ENCODE measurements around the gene HGFAC. TPM values are rescaled to one million over a fixed set of nuclear protein-coding genes. Genes with fewer than 3 reads are reported as not detected.

HGFAC gene
- total and polyA plus RNA-seq, 2 of the 13 experiments (the other 11 are each of a cell fraction or from before 2014, with no cell fraction given), result 8.5 to 63.6 TPM

- TF ChIP-seq AHDC1 (CRISPR knock-in tag; IDR thresholded peaks at IDR 0.05; ENCODE audit: borderline replicate concordance), result no peak
- no peak for TF ChIP-seq ZNF256 (CRISPR knock-in tag; conservative IDR thresholded peaks at IDR 0.05)
- TF ChIP-seq STAG1 (CRISPR knock-in tag; IDR thresholded peaks at IDR 0.05), result peak; percentile 37
- TF ChIP-seq ZFP82 (CRISPR knock-in tag; IDR thresholded peaks at IDR 0.05; ENCODE audit: borderline replicate concordance), result no peak
- no peak for TF ChIP-seq KLF11 (CRISPR knock-in tag; IDR thresholded peaks at IDR 0.05)
- no peak for TF ChIP-seq AFF4 (CRISPR knock-in tag; IDR thresholded peaks at IDR 0.05)
- no peak for TF ChIP-seq SRSF1 (optimal IDR thresholded peaks at IDR 0.05; ENCODE audit: low read depth, low read length)
- no peak for TF ChIP-seq E2F2 (CRISPR knock-in tag; IDR thresholded peaks at IDR 0.05; ENCODE audit: borderline replicate concordance)
- TF ChIP-seq ZNF660 (CRISPR knock-in tag; IDR thresholded peaks at IDR 0.05; ENCODE audit: borderline replicate concordance, low read depth), result no peak
- TF ChIP-seq ZNF562 (CRISPR knock-in tag; IDR thresholded peaks at IDR 0.05; ENCODE audit: borderline replicate concordance), result no peak
- no peak for TF ChIP-seq ZBTB7B (CRISPR knock-in tag; IDR thresholded peaks at IDR 0.05)
- TF ChIP-seq CTCF (CRISPR knock-in tag; IDR thresholded peaks at IDR 0.05), result peak; percentile 53
- TF ChIP-seq SIN3B (IDR thresholded peaks at IDR 0.05; ENCODE audit: low read length), result no peak
These were observed 34.6 kb downstream of the HGFAC start (continued) for GRCh38 chr4:3476341-3476747.

Measured in HepG2 (cell line).